Erythroblast (primary cell): Measurements from ENCODE around the gene ZNF497.

Experiments
- DNase-seq, 2 experiments: peaks; one replicate each; lab custom pipeline; 2025; lab: John Stamatoyannopoulos, UW
- GATA1 ChIP-seq: IDR thresholded peaks from 2 replicates; pipeline ENCODE4 v1.6.1; 2011; ENCODE audit warnings: low read depth, mild to moderate bottlenecking, control low read depth, low read length, moderate library complexity
- POLR2A ChIP-seq: IDR thresholded peaks from 2 replicates; pipeline ENCODE4 v1.6.1; 2011; ENCODE audit warnings: mild to moderate bottlenecking, low read length

The ZNF497 gene

GRCh38 chr19:58336216-58336615, 26.3 kb downstream of the ZNF497 start:
- no peak for DNase-seq
- no peak for TF ChIP-seq GATA1
- no peak for TF ChIP-seq POLR2A

DNA sequence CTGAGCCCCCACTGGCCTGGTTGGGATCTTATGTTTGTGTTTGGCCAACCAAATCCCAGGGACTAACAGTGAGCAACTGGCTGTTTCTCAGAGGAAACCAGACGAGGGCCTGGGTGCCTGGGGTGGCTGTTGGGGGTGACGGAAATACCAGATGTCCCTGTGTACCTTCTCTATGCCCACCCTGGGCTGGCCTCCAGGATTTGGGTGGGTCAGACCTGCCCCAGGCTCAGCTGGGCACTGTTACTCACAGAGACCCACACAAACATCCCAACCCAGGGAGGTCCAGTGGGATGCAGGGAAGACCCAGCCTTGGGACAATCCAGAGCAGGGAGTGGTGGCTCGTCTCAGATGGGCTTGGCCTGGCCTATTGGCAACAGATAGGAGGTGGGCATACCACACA, 26.9 kb downstream of the ZNF497 start:
- TF ChIP-seq POLR2A, result no peak
- no peak for TF ChIP-seq GATA1
- DNase-seq, result no peak

GRCh38 chr19:58334691-58335249, 27.8 kb downstream of the ZNF497 start:
- TF ChIP-seq POLR2A, result no peak
- no peak for TF ChIP-seq GATA1
- DNase-seq, result no peak

DNA sequence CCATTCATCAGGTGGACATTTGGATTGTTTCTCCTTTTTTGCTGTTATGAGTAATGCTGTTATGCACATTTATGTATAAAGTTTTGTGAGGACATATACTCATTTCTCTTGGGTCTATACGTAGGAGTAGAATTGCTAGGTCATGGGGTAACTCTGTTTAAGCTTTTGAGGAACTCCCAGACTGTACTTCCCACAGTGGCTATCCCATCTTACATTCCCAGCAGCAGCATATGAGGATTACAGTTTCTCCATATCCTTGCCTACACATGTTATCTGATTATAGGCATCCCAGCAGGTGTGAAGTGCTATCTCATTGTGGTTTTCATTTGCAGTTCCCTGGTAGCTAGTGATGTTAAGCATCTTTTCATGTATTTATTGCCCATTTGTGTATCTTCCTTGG, 29.9 kb downstream of the ZNF497 start:
- DNase-seq, result no peak
- no peak for TF ChIP-seq POLR2A
- no peak for TF ChIP-seq GATA1

GRCh38 chr19:58330458-58330857, 32.1 kb downstream of the ZNF497 start:
- TF ChIP-seq GATA1 (no peak), POLR2A (no peak)
- peak in 1 of 2 experiments; percentile 41 for DNase-seq

- TF ChIP-seq POLR2A (no peak), GATA1 (no peak)
- peak; percentile 41 to 46 for DNase-seq
Observed at GRCh38 chr19:58328999-58329398, 33.6 kb downstream of the ZNF497 start.

- TF ChIP-seq POLR2A (peak; percentile 78), GATA1 (no peak)
- peak; percentile 96 to 98 for DNase-seq
Observed at GRCh38 chr19:58326914-58327726, 35.4 kb downstream of the ZNF497 start, which contains the start of gene ZSCAN22. ZSCAN22 (plus strand) TSS chr19:58326994; CDS start chr19:58334803, 7,809 bp downstream.

- TF ChIP-seq POLR2A (no peak), GATA1 (no peak)
- no peak for DNase-seq
Observed at GRCh38 chr19:58326501-58326913, 36.0 kb downstream of the ZNF497 start.

- no peak for DNase-seq
- TF ChIP-seq POLR2A (no peak), GATA1 (no peak)
Observed at GRCh38 chr19:58325311-58326022, 37.1 kb downstream of the ZNF497 start.

DNA sequence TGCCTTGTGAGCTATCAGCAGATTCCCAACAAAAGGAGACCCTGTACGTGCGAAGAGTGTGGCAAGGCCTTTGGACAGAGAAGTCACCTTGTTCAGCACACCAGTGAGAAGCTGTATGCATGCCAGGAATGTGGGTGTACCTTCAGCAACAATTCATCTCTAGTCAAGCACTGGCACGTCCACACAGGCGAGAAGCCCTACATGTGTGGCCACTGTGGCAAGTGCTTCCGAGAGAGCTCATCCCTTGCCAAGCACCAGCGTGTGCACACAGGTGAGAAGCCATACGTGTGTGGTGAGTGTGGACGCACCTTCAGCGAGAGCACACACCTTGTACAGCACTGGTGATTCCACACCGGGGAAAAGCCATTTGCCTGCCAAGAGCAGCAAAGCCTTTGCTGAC, 43.3 kb downstream of the ZNF497 start:
- TF ChIP-seq GATA1 (no peak), POLR2A (no peak)
- DNase-seq, result no peak

DNA sequence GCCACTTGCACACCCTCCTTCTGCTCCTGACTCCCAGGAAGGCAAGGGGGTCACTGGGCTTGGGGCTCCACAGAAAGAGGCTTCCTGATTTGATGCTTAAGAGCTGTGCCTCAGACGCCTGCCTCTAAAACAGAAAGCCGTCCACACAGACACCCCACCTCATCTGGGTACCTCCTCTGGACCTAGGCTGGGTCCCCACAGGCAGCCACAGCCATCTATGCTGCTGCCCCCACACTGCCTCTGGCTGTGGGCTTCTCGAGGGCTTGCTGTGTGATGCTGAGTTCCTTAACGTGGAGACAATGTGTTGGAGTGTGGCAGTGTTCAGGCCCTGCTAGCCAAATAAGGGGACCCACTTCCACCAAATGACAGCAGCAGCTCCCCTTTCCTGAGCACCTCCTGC, 44.3 kb downstream of the ZNF497 start:
- TF ChIP-seq POLR2A (no peak), GATA1 (no peak)

GRCh38 chr19:58317476-58318072, 45.0 kb downstream of the ZNF497 start:
- TF ChIP-seq GATA1 (no peak), POLR2A (no peak)
- peak; percentile 63 to 67 for DNase-seq

More for the DNA sequence above, 44.3 kb downstream of the ZNF497 start:
- DNase-seq, result no peak

DNA sequence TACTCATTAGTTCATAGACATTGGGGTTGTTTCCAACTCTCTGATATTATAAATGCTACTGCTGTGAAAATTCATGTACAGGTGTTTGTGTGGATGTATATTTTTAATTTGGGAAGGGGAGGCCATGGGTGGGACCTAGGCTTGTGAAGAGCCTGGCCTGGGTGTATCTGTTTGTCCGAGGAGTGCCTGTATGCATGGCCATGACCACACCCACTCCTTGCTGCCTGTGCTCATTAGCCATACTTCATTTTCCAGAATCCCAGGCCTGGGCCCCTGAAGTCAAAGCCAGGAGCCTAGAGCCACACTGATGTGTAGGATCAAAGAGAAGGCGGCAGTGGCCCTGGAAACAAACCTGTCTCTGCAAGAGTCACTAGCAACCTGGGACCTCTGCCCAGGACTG, 47.0 kb downstream of the ZNF497 start:
- TF ChIP-seq GATA1, result no peak
- no peak for TF ChIP-seq POLR2A
- DNase-seq, result no peak
